ENCODE data around the gene TOE1. TPM values are rescaled to one million over a fixed set of nuclear protein-coding genes. Genes with fewer than 3 reads are reported as not detected.
A peak's percentile ranks its signal among the peaks of the same experiment; 100 is the strongest.

The TOE1 gene
- total RNA-seq, 4 donors from 2014 or later, result 6.0 to 11.9 (median 9.6) TPM

- no peak overlapping the region for H3K4me3 ChIP-seq (ENCODE audit: low read depth, poor library complexity, severe bottlenecking)
- no peak for DNase-seq (ENCODE audit: low spot score in 2 of 2)
- WGBS, 2 donors, result 7 to 12% methylated on average over 4 of the region's 4 CpGs
- TF ChIP-seq CTCF (IDR thresholded peaks at IDR 0.05) (peak in 1 of 3 donors; percentile 18), POLR2A (IDR thresholded peaks at IDR 0.05) (no peak)
- intact Hi-C loops (cut with DNase I; ENCODE audit: low total_unique reads), result loop anchor here (5.0 to 10.0 kb wide), 3 partner anchors 278 to 465 kb away; partner anchors contain the start of genes HECTD3 and UROD
Observed at GRCh38 chr1:45299981-45300668, 39.8 kb upstream of the TOE1 start.

GRCh38 chr1:45300669-45300997 lies 39.3 kb upstream of the TOE1 start:
- WGBS, 2 donors, result 74% methylated on average over 2 of the region's 2 CpGs
- intact Hi-C loops (cut with DNase I; ENCODE audit: low total_unique reads), result loop anchor here (5.0 kb wide), 1 partner anchor 288 kb away; the partner anchor contains the start of genes HECTD3 and UROD
- no peak for DNase-seq (ENCODE audit: low spot score in 2 of 2)
- TF ChIP-seq POLR2A (IDR thresholded peaks at IDR 0.05), result no peak
- no peak for TF ChIP-seq CTCF (IDR thresholded peaks at IDR 0.05)
- no peak overlapping the region for H3K4me3 ChIP-seq (ENCODE audit: low read depth, poor library complexity, severe bottlenecking)

- WGBS, 2 donors, result 78 to 80% methylated on average over 16 of the region's 16 CpGs
- no peak overlapping the region for H3K4me3 ChIP-seq (ENCODE audit: low read depth, poor library complexity, severe bottlenecking)
- intact Hi-C loops (cut with DNase I; ENCODE audit: low total_unique reads), result loop anchor here (5.0 kb wide), 1 partner anchor 290 kb away; the partner anchor contains the start of genes HECTD3 and UROD
- TF ChIP-seq POLR2A (IDR thresholded peaks at IDR 0.05), result no peak
- no peak for TF ChIP-seq CTCF (IDR thresholded peaks at IDR 0.05)
- peak in 1 of 2 donors; percentile 81 for DNase-seq (ENCODE audit: low spot score in 2 of 2)
Observed at GRCh38 chr1:45302505-45303150, 37.3 kb upstream of the TOE1 start.

GRCh38 chr1:45303520-45304310 lies 36.3 kb upstream of the TOE1 start:
- DNase-seq (ENCODE audit: low spot score in 2 of 2), result peak; percentile 98 to 100
- peak overlapping the region; percentile 64 for H3K4me3 ChIP-seq (ENCODE audit: low read depth, poor library complexity, severe bottlenecking)
- TF ChIP-seq CTCF (IDR thresholded peaks at IDR 0.05) (no peak), POLR2A (IDR thresholded peaks at IDR 0.05) (no peak)
- intact Hi-C loops (cut with DNase I; ENCODE audit: low total_unique reads), result loop anchor here (2.0 to 5.0 kb wide), 2 partner anchors 35 to 291 kb away; partner anchors contain the start of genes HECTD3 and UROD
- WGBS, 2 donors, result 1% methylated on average over 51 to 68 of the region's 68 CpGs

- TF ChIP-seq CTCF (IDR thresholded peaks at IDR 0.05) (no peak), POLR2A (IDR thresholded peaks at IDR 0.05) (no peak)
- WGBS, 2 donors, result 35 to 44% methylated on average over 12 to 15 of the region's 15 CpGs
- peak overlapping the region; percentile 64 for H3K4me3 ChIP-seq (ENCODE audit: low read depth, poor library complexity, severe bottlenecking)
- intact Hi-C loops (cut with DNase I; ENCODE audit: low total_unique reads), result loop anchor here (2.0 to 5.0 kb wide), 2 partner anchors 34 to 292 kb away; partner anchors contain the start of genes HECTD3 and UROD
- peak; percentile 28 to 86 for DNase-seq (ENCODE audit: low spot score in 2 of 2)
Observed at GRCh38 chr1:45304311-45305081, 35.5 kb upstream of the TOE1 start.
